NCI-H2081 (cell line): Measurements from ENCODE around the gene PLEKHG4B.
"Not testable (repeated sequence)": the region's sequence is repeated elsewhere in the genome, so short reads cannot be mapped to it uniquely, and the experiment has no call there.

Source experiments
- DNase-seq, 2 experiments: peaks; one replicate each; lab custom pipeline; 2025; lab: John Stamatoyannopoulos, UW

PLEKHG4B gene

GRCh38 chr5:155651-156410 is 63.9 kb downstream of the PLEKHG4B start:
- no peak for DNase-seq

GRCh38 chr5:156411-157072 is 64.6 kb downstream of the PLEKHG4B start:
- no peak for DNase-seq

GRCh38 chr5:157126-157715 is 65.3 kb downstream of the PLEKHG4B start:
- DNase-seq = no peak

- DNase-seq = no peak
These were observed 65.8 kb downstream of the PLEKHG4B start for GRCh38 chr5:157801-158200.

- no peak for DNase-seq
These were observed 67.0 kb downstream of the PLEKHG4B start for GRCh38 chr5:158807-159447.

- no peak for DNase-seq
These were observed 67.6 kb downstream of the PLEKHG4B start for GRCh38 chr5:159448-160172.

- DNase-seq = no peak
These were observed 68.2 kb downstream of the PLEKHG4B start for GRCh38 chr5:160173-160510.

- no peak for DNase-seq
These were observed 69.2 kb downstream of the PLEKHG4B start for GRCh38 chr5:160921-161802.

GRCh38 chr5:161803-162110 is 69.8 kb downstream of the PLEKHG4B start:
- no peak for DNase-seq

GRCh38 chr5:162190-162564 is 70.2 kb downstream of the PLEKHG4B start:
- DNase-seq = no peak

GRCh38 chr5:162565-163337 is 70.8 kb downstream of the PLEKHG4B start:
- DNase-seq = no peak

GRCh38 chr5:163338-163620 is 71.3 kb downstream of the PLEKHG4B start:
- DNase-seq = no peak

- DNase-seq = no peak
These were observed 71.9 kb downstream of the PLEKHG4B start for GRCh38 chr5:163841-164240.

GRCh38 chr5:164244-164643 is 72.3 kb downstream of the PLEKHG4B start:
- no peak for DNase-seq

GRCh38 chr5:164783-165182 is 72.8 kb downstream of the PLEKHG4B start:
- DNase-seq = not testable (repeated sequence)

- no peak for DNase-seq
These were observed 74.7 kb downstream of the PLEKHG4B start for GRCh38 chr5:166441-167372.

GRCh38 chr5:167511-167910 is 75.5 kb downstream of the PLEKHG4B start:
- DNase-seq = no peak

- no peak for DNase-seq
These were observed 76.2 kb downstream of the PLEKHG4B start for GRCh38 chr5:167982-168660.

- no peak for DNase-seq
These were observed 77.2 kb downstream of the PLEKHG4B start for GRCh38 chr5:169071-169727.
